Measurements from ENCODE around the gene RASSF4.

The RASSF4 gene

DNA sequence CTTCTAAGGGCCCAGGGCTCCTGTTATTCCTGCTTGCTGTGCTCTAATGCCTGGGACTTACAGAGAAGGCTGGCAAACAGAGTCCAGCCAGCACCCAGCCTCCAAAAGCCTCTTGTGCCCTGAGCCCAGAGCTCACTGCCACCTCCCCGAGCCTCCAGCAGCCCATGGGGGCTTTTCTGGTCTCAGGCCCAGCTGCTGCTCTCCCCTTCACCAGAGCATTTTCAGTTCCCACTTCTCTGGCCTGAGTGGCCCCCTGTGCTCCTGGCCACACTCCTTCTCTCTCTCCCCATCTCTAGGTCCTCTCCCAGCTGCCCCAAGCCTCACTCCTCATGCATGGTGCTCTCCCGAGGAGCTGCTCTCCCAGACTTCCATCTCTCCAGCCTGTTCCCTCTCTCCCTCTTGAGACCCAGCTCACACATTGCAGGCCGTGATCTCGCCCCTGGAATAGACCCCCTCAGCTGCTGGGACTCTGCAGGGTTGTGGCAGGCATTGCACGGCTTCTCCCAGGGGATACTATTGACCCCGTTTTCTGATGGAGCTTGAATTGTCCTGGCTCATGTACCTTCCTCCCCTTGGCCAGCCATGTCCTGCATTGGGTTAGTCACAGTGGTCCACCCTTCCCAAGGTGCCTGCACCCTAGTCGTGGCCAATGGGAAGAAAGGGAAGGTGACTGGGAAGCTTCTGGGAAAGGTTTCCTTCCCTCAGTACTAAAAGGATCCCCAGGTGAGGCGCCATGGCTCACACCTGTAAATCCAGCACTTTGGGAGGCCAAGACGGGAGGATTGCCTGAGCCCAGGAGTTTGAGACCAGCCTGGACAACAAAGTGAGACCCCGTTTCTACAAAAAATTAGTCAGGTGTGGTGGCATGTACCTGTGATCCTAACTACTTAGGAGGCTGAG is 9.0 kb upstream of the RASSF4 start:
- H3K9me3 Mint-ChIP-seq = no peaks in the 10 kb centered on the region
- no peak overlapping the region for H3K27ac Mint-ChIP-seq
- H3K4me3 Mint-ChIP-seq = no peak overlapping the region

DNA sequence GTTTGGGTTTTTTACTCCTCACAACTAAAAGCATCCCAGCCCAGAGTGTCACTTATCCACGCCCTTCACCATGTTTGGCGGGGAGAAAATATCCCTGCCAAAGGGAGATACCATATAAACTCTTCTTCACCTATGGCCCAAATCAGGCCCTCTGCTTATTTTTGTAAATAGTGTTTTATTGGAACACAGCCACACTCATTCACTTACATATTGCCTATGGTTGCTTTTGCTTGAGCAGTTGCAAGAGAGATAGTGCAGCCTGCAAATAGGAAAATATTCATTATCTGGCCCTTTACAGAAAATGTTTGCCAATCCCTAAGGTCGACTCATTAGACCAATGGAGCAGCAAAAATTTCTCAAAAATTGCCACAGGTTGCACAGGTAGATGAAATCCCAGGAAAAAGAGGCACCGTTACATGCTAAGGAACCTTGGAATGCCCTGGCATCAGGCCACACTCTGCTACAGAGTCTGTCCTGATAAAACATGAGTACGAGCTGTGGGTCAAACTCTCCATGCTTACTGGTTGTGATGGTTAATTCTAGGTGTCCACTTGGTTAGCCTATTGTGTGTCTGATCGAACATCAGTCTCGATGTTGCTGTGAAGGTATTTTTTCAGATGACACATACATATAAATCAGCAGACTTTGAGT is 7.9 kb upstream of the RASSF4 start:
- H3K9me3 Mint-ChIP-seq = no peaks in the 10 kb centered on the region
- no peaks in the 10 kb centered on the region for H3K27me3 Mint-ChIP-seq
- no peak overlapping the region for H3K27ac Mint-ChIP-seq
- H3K4me1 Mint-ChIP-seq = no peaks in the 10 kb centered on the region
- H3K36me3 Mint-ChIP-seq = peaks cover 5% of the 10 kb centered on the region
- no peak overlapping the region for H3K4me3 Mint-ChIP-seq

More for the DNA sequence above, 9.0 kb upstream of the RASSF4 start:
- H3K36me3 Mint-ChIP-seq = peaks cover 2% of the 10 kb centered on the region
- H3K4me1 Mint-ChIP-seq = no peaks in the 10 kb centered on the region
- no peaks in the 10 kb centered on the region for H3K27me3 Mint-ChIP-seq

DNA sequence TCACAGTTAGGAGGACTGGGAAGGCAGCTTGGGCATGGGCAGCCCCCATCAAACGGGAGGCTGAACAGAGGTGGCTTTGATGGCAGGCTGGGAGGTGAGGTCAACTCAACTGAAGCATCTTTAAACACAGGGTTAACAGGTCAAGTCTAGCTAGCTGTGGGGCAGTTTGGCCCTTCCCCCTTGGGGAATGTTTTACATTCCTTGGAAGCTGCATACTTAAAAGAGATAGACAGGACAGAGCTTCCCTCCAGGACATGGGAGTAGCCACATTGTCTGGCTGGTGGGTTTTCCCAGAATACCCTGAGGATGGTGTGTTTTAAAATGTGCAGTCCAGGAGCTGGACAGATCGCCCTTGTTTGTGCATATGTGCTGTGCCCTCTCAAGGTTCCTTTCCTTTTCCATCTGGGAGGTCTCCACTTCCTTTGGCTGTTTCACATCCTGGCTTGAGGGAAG is 6.8 kb upstream of the RASSF4 start:
- no peak overlapping the region for H3K27ac Mint-ChIP-seq
- H3K4me3 Mint-ChIP-seq = no peak overlapping the region
- H3K9me3 Mint-ChIP-seq = no peaks in the 10 kb centered on the region
- H3K4me1 Mint-ChIP-seq = peaks cover 4% of the 10 kb centered on the region
- peaks cover 5% of the 10 kb centered on the region for H3K36me3 Mint-ChIP-seq
- no peaks in the 10 kb centered on the region for H3K27me3 Mint-ChIP-seq

DNA sequence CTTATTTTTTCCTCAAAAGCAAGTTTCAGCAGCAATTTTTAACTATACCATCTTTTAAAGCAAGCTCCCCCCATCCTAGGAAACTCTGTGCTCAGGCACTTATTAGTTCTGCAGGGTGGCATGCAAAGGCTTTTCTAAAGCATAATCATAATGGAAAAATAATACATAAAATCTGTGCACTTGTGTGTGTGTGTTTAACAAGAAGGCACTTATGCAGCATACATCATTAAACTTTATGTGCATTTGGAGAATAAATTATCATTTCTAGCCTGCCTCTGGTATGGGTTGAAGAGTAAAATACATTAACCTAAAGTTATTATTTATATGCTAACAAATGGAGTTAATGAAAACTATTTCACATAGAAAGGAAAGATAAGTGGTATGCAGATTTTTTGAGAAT is 5.6 kb upstream of the RASSF4 start:
- H3K36me3 Mint-ChIP-seq = peaks cover 5% of the 10 kb centered on the region

DNA sequence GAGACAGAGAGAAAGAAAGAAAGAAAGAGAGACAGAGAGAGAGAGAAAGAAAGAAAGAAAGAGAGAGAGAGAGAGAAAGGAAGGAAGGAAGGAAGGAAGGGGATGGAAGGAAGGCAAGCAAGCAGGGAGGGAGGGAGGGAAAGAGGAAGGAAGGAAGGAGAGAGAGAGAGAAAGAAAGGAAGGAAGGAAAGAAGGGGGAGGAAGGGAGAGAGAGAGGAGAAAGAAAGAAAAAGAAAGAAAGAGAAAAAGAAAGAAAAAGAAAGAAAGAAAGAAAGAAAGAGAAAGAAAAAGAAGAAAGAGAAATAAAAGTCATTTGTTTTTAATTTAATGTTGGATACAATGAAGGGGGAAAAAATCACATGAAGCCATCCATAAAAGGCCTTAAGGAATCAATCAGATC is 4.6 kb upstream of the RASSF4 start:
- no peaks in the 10 kb centered on the region for H3K27me3 Mint-ChIP-seq
- H3K9me3 Mint-ChIP-seq = no peaks in the 10 kb centered on the region
- peaks cover 15% of the 10 kb centered on the region for H3K4me1 Mint-ChIP-seq
- peaks cover 5% of the 10 kb centered on the region for H3K36me3 Mint-ChIP-seq
- H3K4me3 Mint-ChIP-seq = no peak overlapping the region
- peak overlapping the region; percentile 61 for H3K27ac Mint-ChIP-seq

More for the DNA sequence above, 5.6 kb upstream of the RASSF4 start:
- Mint-ChIP-seq H3K9me3 (no peaks in the 10 kb centered on the region), H3K4me3 (no peak overlapping the region), H3K27me3 (no peaks in the 10 kb centered on the region), H3K27ac (no peak overlapping the region), H3K4me1 (peaks cover 13% of the 10 kb centered on the region)

DNA sequence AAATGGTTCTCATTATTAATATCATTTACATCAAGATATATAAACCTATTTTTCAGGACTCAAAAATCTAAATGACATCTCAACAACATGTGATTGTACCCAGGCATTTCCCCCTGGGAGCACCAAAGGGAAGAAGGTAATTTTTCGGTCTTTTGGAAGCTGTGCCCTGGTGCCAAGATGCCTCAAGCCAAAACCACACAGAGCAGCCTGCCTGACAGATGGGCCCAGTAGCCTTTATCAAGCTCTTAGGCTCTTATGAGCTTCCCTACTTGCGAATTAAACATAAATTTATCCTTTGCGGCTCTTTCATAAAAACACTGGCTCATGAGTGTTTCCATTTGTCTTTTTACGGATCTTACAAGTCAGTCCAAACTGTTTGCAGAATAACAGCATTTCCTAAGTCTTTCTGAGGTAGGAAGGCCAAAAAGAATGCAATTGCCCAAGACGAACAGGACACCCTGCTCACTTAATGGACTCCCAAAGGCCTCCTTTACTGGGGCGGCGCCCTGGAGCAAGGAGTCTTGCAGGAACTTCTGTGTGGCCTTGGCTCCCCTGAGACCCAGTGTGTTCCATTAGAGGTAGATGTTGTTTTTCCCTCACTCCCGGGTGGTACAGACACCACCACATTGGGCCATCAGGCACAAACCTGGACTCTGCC is 4.1 kb upstream of the RASSF4 start:
- Mint-ChIP-seq H3K36me3 (peaks cover 5% of the 10 kb centered on the region), H3K27me3 (no peaks in the 10 kb centered on the region), H3K27ac (no peak overlapping the region), H3K9me3 (no peaks in the 10 kb centered on the region), H3K4me1 (peaks cover 21% of the 10 kb centered on the region), H3K4me3 (no peak overlapping the region)

DNA sequence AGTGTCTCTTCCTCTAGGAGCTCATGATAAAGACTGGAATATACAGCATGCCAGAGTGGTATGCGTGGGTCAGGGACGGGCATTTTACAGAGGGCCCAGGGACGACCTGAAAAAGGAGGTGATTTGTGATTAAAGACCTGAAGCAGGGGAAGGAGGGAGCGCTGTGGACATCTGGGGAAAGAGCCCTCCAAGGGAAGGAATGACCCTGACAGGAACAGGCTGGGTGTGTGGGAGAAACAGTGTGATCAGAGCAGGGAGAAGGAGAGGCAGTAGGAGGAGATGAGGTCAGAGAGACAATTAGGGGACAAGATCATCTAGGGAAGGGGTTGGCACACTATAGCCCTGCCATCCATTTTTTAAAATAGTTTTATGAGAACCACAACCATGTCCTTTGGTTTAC is 3.4 kb upstream of the RASSF4 start:
- no peak overlapping the region for H3K27ac Mint-ChIP-seq
- peaks cover 22% of the 10 kb centered on the region for H3K4me1 Mint-ChIP-seq
- peaks cover 5% of the 10 kb centered on the region for H3K36me3 Mint-ChIP-seq
- no peak overlapping the region for H3K4me3 Mint-ChIP-seq
- H3K9me3 Mint-ChIP-seq = no peaks in the 10 kb centered on the region
- H3K27me3 Mint-ChIP-seq = no peaks in the 10 kb centered on the region

DNA sequence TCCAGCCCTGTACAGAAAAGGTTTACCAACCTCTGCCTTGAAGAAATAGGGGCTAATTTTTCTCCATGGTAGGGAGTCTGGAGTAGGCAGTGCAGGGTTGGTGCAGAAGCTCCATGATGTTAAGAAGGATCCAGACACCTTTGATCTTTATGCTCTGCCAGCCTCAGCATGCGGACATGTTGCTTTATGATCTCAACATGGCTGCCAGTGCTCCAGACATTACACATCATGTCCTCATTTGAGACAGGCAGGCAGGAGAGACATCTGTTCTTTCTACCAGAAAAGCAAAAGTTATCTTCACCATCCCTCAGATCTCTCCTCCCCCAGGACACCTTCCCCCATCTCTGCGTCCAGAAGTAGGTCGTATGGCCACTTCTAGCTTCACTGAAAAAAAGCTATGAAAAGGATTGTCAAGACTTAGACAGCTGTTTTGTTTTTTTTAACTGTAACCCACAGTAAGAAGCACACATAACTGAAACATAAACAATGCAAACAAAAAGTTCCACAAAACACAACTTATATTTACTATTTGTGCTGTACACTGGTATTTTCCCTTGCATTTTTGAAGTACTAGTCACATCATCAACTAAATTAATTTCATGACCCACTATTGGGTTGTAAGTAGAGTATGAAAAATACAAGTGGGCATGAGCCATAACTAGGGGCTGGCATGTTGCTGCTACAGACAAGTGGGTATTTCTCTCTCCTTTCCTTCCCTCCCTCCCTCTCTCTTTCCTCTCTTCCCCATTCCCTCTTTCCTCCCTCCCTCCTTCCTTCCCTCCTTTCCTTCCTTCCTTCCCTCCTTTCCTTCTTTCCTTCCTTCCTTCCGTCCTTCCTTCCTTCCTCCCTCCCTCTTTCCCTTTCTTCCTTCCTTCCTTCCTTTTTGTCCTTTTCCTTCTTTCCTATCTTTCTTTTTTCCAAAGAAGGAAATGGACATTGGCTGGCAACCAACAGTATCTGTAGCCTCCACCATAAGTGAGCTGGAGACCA is 2.6 kb upstream of the RASSF4 start:
- no peak overlapping the region for H3K4me3 Mint-ChIP-seq
- no peaks in the 10 kb centered on the region for H3K9me3 Mint-ChIP-seq
- no peaks in the 10 kb centered on the region for H3K27me3 Mint-ChIP-seq
- H3K27ac Mint-ChIP-seq = no peak overlapping the region
- peaks cover 5% of the 10 kb centered on the region for H3K36me3 Mint-ChIP-seq
- peaks cover 22% of the 10 kb centered on the region for H3K4me1 Mint-ChIP-seq

DNA sequence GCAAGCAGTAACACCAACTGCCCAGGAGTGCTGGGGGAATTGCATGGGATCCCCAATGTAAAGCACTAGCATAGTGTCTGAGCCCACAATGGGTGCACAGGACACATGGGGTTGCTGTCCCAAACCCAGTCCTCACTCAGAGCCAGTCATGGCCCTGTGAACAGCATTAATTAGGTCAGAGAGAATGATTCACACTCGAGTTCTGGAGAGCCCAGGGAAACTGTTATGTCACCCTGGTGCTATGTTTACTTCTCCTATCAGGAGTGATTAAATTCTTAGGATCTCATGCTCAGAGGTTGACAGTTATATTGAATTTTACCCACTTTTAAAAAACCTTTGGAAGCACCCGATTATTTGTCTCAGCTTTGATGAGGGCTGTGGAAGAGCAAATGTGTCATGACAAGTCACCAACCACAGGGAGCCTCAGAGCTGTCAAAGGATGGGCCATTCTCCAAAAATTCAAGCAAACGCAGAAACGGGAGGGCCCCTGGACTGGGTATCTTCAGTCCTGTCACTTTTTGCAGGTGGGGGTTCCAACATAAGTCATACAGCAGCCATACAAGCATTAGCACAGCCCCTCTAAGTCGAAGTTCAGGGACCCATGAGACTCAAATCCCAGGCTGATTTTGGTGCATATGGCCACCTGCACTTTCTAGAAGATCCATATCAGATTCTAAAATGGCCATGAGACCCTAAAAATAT is 1.3 kb upstream of the RASSF4 start:
- H3K27me3 Mint-ChIP-seq = no peaks in the 10 kb centered on the region
- peaks cover 22% of the 10 kb centered on the region for H3K4me1 Mint-ChIP-seq
- H3K9me3 Mint-ChIP-seq = no peaks in the 10 kb centered on the region
- peak overlapping the region; percentile 63 for H3K27ac Mint-ChIP-seq
- H3K36me3 Mint-ChIP-seq = peaks cover 5% of the 10 kb centered on the region
- peak overlapping the region; percentile 86 for H3K4me3 Mint-ChIP-seq

DNA sequence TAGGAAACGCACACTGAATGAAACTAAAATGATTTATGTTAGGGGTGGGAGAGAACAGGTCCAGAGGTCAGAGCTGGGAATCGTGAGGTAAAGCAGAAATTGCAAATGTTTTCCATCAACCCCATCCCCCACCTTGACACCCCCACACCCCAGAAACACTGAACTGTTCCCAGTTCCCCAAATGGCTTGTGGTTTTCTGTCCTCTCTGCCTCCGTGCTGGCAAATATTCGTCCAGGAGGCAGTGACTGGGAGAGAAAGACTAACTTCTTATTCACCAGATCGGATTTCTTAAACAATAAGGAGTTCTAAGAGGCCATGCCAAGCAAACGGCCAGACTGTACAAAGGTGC is 730 bp upstream of the RASSF4 start:
- peaks cover 5% of the 10 kb centered on the region for H3K36me3 Mint-ChIP-seq
- peaks cover 22% of the 10 kb centered on the region for H3K4me1 Mint-ChIP-seq
- H3K4me3 Mint-ChIP-seq = peak overlapping the region; percentile 86
- H3K27ac Mint-ChIP-seq = no peak overlapping the region
- no peaks in the 10 kb centered on the region for H3K27me3 Mint-ChIP-seq
- H3K9me3 Mint-ChIP-seq = no peaks in the 10 kb centered on the region

DNA sequence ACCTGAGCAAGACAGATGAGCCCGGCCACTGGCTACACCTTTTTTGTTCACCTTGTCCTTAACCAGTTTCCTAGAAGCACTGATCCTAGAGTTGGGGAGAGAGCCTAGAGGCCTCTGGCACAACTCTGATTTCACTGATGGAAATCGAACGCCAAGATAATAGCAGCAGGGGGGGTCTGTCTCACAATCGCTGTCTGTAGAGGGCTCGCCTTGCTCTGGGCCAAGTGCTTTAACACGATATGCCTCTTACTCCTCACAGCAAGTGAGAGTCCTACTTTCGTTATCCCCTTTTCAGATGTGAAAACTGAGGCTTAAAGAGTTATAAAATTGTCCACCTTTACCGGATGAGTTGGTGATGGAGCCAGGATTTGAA is 472 bp downstream of the RASSF4 start:
- Mint-ChIP-seq H3K36me3 (peaks cover 3% of the 10 kb centered on the region), H3K9me3 (no peaks in the 10 kb centered on the region), H3K27me3 (no peaks in the 10 kb centered on the region), H3K27ac (no peak overlapping the region), H3K4me3 (peak overlapping the region; percentile 86), H3K4me1 (peaks cover 22% of the 10 kb centered on the region)

DNA sequence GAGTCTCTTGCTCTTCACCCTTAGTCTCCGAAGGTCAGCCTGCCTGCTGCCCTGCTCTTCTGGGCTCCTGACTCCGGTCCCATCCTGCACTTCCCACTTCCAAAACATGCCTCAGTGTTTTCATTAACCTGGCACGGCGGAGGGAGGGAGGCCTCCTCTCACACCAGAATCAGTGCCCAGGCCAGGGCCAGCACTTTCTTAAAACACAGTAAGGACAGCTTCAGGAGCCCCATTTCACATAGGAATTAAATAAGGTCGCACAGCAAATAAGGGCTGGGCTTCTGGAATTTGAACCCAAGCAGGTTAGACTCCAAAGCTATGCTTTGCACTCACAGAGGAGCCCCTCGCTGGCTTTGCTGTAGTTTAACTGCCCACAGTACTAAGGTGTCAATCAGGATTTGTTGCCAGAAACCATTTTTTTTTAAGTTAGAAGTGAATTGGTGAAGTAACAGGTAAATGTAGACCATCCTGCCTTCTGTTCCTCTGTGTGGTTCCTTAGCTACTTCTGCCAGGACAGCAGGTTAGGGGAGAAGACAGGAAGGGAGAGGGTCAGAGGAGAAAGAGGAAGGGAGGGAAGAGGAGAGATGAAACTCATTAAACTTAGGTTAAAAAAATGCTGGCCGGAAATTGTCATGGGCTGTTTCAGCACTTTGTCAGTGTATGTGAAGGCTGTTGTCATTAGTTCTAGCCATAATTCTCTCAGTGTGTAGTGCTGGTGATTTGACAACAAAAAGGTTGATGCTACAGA is 1.1 kb downstream of the RASSF4 start:
- Mint-ChIP-seq H3K27me3 (no peaks in the 10 kb centered on the region), H3K4me1 (peaks cover 23% of the 10 kb centered on the region), H3K36me3 (peaks cover 3% of the 10 kb centered on the region), H3K4me3 (peak overlapping the region; percentile 86), H3K9me3 (no peaks in the 10 kb centered on the region), H3K27ac (no peak overlapping the region)

DNA sequence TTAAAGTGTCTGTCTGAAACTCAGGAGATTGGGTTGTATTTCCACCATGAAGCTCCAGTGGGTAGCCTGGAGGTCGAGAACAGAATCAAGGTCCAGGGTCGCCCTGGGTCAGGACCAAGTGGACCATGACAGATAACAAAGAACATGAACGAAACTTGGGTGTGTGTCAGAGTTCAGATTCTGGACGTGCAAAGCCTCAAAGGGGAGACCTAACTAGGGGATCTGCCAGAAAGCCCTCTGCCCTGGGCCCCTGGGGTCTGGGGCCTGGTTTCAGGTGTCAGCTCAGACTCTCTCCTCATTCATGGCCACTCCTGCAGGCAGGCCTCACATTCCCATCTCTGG is 1.6 kb downstream of the RASSF4 start:
- no peaks in the 10 kb centered on the region for H3K9me3 Mint-ChIP-seq
- no peak overlapping the region for H3K27ac Mint-ChIP-seq
- no peak overlapping the region for H3K4me3 Mint-ChIP-seq
- H3K27me3 Mint-ChIP-seq = no peaks in the 10 kb centered on the region
- H3K4me1 Mint-ChIP-seq = peaks cover 29% of the 10 kb centered on the region
- H3K36me3 Mint-ChIP-seq = peaks cover 1% of the 10 kb centered on the region

Data from activated naive CD4-positive, alpha-beta T cell treated with anti-CD3 and anti-CD28 coated beads, Interleukin-2, amount 50 U/mL, for 24 hours (primary cell).